Left cardiac atrium (tissue), 4 donors: Measurements from ENCODE around the gene MAP2K4. TPM values are rescaled to one million over a fixed set of nuclear protein-coding genes. Genes with fewer than 3 reads are reported as not detected.
"Not testable (repeated sequence)": the region's sequence is repeated elsewhere in the genome, so short reads cannot be mapped to it uniquely, and the experiment has no call there.

Experiments
- ATAC-seq, 2 donors: fragments of 200-7000 bp; cut with Tn5 transposase; one replicate each; pipeline ENCODE4 v1.9.1; 2020; ENCODE audit warnings: mild to moderate bottlenecking in 2 of 2, moderate library complexity in 2 of 2
- DNase-seq: peaks from one replicate; pipeline ENCODE4 v3.0.0-alpha.2; 2020
- intact Hi-C, 2 donors: fragments of 100-400 bp; cut with DNase I; formaldehyde crosslinking; loops; one replicate each; pipeline versions ENCODE4 v1.14.1 to v1.15.1; 2022 to 2023
- microRNA-seq, 2 donors: library from miRNA; unstranded; fragments of <30 nt; microRNA quantifications; one replicate each; pipeline ENCODE4 v1.2.0, GENCODE V29; 2020
- total RNA-seq, 2 donors: library from RNA; stranded (reverse); fragmentation: NEBNext Ultra II Directional; extraction: Animal tissue kit (Norgen Biotek cat#: 25700); gene quantifications; one replicate each; pipeline ENCODE4 v1.2.1, GENCODE V29; 2021
- donor health status: DM: no; HTN: yes; CAD: no.
- donor health status: DM: no; HTN: yes; CAD: no; lungs with severe emphysema.
- donor health status: DM: yes; HTN: yes; CAD: no.
- donor health status: Dilated cardiomyopathy.

The MAP2K4 gene
- total RNA-seq, 2 donors from 2014 or later = 31.3 to 31.5 TPM

DNA sequence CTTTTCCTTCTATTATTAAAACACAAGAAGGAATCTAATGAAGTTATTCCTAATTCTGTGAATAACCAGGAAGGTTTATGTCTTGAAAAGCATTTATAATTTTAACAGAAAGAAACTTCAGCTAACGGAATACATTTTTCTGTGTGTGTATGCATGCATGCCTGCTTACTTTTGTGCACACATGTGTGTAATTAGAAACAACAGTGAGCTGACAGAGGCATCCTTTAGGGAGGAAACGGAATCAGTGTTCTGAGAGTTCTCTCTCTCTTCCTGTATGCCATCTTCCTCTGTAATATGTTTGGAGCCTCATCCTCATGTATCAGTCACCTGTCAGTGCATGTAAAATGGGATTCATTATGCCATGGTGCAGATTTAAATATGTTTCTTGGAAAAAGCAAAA, 107.0 kb downstream of the MAP2K4 start:
- intact Hi-C loops = no loop called here
- ATAC-seq (no peak), DNase-seq (no peak)

DNA sequence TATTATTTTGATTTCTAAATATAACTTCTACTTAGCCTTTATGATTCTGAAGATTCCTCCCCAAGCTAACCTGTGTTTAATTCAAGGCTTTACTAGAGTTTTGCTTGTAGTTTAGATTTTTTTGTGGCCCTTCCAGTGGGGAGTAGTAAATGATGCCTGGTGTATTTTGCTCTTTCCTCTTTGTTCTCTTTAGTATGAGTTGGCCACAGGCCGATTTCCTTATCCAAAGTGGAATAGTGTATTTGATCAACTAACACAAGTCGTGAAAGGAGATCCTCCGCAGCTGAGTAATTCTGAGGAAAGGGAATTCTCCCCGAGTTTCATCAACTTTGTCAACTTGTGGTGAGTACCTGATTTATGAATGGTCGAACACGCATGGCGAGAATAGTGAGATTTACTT, 108.3 kb downstream of the MAP2K4 start:
- intact Hi-C loops = no loop called here
- DNase-seq (no peak), ATAC-seq (no peak)

DNA sequence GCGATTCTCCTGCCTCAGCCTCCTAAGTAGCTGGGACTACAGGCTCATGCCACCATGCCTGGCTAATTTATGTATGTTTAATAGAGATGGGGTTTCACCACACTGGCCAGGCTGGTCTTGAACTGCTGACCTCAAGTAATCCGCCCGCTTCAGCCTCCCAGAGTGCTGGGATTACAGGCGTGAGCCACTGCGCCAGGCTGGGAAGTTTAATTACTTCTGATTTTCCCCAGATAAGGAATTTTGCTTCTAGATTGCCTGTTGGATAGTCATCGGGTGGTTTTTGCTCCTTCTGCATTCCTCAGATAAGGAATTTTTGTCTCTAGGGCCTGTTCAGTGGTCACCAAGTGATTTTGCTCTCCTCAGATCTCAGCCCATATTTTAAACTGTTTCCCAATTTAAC, 112.5 kb downstream of the MAP2K4 start:
- DNase-seq (no peak), ATAC-seq (no peak)
- intact Hi-C loops = no loop called here

DNA sequence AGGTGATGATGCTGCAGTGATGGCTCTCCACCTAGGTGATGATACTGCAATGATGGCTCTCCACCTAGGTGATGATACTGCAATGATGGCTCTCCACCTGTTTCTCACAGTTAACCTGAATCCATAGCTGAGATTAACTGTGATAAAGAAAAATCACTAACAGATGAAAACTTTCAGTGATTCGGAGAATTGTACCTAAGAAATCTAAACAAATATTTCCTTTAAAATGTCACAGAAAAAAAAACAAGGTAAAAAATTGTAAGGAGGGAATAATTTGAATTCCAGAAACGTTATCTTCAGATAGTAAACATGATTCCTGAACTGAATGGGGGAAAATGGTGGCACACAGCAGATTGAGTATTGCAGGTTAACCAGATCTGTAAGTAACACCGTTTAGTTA, 113.4 kb downstream of the MAP2K4 start:
- DNase-seq (no peak), ATAC-seq (no peak)
- intact Hi-C loops = no loop called here

DNA sequence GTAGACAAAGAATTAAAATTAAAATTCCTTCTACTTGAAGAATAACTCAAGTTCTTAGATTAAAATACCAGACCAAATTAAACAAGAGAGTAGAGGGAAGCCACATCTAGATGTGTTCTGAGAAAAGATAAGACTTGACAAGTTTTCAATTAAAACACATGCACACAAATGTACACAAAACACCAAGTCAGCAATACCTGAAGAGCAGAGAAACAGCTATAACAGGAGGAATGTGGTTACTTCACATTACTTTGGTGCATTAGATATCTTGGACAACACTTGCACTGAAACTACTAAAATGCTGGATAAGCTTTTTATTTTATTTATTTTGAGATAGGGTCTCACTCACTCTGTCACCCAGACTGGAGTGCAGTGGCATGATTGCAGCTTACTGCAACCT, 113.9 kb downstream of the MAP2K4 start:
- DNase-seq (no peak), ATAC-seq (no peak)
- intact Hi-C loops = no loop called here

DNA sequence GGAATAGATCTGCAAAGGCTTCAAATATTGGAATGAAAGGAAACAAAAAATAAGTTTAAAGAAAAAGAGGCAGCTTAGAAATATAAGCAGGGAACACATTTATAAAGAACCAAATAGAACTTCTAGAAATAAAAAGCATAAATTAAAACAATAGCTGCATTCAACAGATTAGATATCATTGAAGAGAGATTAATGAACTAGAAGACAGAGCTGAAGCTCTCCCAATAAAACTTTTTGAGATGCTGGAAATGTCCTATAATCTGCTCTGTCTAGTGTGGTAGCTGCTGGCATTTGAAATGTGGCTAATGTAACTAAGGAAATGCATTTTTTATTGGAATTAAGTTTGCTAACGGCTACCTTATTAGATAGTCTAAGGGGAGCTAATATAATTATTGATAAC, 115.6 kb downstream of the MAP2K4 start:
- intact Hi-C loops = no loop called here
- ATAC-seq = no peak
- DNase-seq = no peak

DNA sequence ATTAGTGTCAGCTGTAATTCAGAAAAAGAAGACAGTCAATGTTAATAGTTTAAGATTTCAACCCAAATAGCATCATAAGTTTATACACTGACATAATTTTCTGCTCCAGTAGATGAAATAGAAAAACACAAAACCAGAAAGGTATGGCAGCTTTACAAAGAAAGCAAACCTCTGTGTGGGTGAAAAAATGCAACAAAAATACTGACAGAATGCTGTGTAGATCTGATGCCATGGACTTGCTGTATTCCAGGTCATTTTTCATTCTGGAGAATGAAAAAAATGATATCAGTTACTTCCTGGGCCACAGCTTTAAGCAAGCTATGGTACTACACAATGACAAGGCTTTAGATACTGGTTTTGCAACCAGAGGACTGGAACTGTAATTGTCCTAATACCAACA, 116.0 kb downstream of the MAP2K4 start:
- DNase-seq (no peak), ATAC-seq (no peak)
- intact Hi-C loops = no loop called here

DNA sequence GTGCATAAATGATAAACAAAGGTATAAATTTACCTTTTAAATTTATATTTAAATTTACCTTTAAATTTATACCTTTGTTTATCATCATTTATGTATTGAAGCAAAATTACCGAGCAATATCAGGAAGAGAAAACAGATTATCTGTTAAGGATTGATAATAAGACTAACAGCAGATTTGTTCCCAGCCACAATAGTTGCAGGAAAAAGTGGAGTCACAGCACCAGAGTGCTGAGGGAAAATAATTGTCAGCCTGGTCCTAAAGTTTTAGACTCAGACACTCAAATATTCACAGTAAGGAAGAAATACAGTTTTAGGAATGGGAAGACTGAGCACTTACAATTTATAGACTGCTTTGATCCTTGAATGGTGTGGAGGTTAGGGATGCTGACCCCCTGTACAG, 117.2 kb downstream of the MAP2K4 start:
- intact Hi-C loops = no loop called here
- DNase-seq = no peak
- ATAC-seq = no peak

DNA sequence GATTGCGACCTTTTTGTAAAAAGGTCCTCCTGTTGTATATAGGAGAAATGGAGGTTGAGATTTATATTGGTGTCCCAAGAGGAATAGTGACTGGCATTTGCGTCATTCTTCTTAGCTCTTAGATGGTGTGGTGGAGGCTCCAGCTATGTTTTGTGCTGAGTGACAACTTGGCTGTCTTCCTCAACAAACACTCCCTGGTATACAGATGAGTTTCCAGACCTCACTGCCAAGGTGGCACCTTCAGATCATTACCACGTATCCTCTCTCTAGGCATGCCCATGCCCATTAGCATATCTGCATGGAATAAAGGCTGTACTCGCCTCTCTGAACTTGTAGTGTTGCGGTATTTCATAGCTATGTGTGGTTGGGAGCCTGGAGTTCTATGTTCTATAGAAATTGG, 120.0 kb downstream of the MAP2K4 start:
- ATAC-seq = no peak

DNA sequence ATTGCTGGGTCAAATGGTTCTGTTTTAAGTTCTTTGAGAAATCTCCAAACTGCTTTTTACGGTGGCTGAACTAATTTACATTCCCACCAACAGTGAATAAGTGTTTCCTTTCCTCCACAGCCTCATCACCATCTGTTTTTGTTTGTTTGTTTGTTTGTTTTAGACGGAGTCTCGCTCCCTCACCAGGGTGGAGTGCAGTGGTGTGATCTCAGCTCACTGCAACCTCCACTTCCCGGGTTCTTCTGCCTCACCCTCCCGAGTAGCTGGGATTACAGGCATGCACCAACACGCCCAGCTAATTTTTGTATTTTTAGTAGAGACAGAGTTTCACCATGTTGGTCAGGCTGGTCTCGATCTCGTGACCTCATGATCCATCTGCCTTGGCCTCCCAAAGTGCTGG, 141.5 kb downstream of the MAP2K4 start:
- ATAC-seq, DNase-seq, intact Hi-C loops: not testable (repeated sequence)

More for the DNA sequence above, 120.0 kb downstream of the MAP2K4 start:
- intact Hi-C loops = no loop called here
- no peak for DNase-seq

DNA sequence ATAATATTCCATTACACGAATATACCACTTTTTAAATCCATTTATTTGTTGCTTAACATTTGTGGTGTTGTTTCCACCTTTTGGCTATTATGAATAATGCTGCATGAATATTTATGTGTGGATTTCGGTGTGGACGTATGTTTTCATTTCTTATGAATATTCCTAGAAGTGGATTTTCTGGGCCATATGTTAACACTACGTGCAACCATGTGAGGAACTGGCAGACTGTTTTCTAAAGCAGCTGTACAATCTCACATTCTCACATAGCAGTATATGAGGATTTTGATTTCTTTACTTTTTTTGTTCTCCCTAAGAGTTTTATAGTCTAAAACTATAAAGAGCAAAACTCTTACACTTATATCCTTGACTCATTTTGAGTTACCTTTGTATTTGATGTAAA, 143.4 kb downstream of the MAP2K4 start:
- DNase-seq = no peak
- intact Hi-C loops = no loop called here
- no peak for ATAC-seq

DNA sequence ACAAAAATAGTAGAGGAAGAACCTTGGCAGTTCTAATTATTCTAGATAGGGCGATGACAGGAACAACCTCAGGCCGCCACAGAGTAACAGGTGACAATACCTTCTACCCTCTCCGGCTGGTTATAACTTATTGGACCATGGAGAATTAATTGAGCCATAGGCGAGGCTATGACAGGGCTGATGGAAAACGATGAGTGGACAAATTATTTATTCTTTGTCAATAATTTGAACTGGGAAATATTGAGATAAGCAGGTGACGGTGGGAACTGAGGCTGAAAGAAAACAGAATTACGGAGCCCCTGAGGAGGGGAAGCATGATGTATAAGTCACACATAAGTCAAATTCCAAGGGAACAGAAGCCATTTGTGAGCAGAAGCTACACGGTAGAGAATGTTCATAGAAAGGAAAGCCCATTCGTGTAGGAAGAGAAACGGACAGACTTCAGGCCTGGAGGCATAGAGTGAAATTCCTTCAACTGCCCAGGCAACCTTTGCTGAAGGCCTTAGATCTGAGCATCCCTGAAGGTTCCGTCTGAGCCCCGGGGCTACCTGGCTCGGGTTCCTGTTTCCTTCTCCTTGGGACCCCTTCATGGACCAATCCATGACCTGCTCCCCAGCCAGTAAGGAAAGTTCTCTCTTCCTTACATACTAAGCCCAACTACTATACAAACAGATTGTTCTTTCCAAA, 158.1 kb downstream of the MAP2K4 start:
- intact Hi-C loops = no loop called here
- DNase-seq = no peak
- no peak for ATAC-seq

DNA sequence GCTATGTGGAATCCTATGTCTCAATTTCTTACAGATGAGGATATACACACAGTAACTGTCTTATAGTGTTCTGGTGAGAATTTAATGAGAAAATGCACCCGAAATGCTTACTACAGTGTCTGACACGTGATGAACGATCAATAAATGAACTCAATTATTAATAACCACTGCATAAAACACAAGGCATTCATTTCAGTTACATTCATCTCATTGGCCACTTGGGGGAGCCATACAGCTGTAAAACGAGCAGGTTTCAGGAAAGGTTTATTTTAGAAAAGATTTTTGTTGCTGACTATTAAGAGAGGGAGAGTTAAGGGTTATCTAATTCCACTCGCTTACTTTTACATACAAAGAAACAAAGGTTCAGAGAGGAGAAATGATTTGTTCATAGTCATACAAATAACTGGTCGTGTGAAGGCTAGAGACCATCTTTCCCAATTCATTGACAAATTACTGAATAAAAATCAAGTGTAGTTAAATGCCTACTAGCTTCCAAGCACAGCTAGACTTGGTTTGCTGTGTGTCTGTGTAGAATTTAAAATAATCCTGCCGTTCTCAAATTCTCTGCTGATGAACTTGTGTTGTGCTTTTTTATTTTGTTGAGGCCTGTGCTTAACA, 160.1 kb downstream of the MAP2K4 start:
- ATAC-seq = peak; percentile 72 to 74

DNA sequence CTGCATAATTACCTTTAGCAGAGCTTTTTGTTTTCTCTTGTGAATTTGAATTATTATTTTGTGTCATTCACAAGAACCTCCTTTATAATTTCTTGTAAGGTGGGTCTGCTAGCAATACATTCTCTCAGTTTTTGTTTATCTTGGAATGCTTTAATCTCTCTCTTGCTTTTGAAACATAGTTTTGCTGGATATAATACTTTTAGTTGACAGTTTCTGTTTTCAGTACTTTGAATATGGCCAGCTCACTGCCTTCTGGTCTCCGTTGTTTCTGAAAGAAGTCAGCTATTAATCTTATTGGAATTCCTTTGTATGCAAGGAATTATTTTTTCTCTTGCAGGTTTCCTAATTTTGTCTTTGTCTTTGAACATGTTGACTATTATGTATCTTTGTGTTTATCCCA, 167.0 kb downstream of the MAP2K4 start:
- intact Hi-C loops = loop anchor here in 1 of 2 donors (10.0 kb wide), 1 partner anchor 817 kb away; no protein-coding TSS in a partner anchor
- DNase-seq (no peak), ATAC-seq (no peak)

More for the DNA sequence above, 160.1 kb downstream of the MAP2K4 start:
- no peak for DNase-seq
- intact Hi-C loops = loop anchor here (2.0 to 10.0 kb wide), 3 partner anchors 486 to 824 kb away; no protein-coding TSS in a partner anchor

DNA sequence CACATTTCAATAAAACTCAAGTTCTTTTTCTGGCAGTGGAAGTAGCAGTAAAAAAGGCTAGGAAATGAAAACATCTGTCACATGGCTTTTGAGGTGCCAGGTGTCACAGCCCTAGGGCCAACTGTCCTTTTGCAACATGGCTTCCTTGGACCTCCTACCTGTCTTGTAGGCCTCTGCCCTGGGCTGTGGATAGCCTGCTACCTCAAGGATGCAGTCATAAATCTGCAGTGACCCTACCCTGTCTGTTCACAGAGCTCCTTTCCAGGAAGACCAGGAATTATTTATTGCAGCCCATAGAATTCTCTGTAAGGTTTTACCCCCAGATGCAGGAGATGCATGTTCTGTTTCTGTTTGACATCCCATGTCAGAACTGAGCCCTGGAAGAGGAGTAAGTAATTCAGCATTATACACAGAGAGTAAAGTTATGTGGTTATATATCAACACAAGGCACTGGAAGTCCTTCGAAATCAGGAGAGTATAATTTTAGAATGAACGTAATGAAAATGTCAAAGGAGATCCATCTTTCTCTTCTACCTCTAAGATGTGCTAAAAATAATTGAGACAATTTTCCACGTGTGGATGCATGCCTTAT, 172.6 kb downstream of the MAP2K4 start:
- intact Hi-C loops = no loop called here
- ATAC-seq = no peak
- no peak for DNase-seq

Small RNA genes within 50 kb of the gene (microRNA-seq; reads per million reads assigned to microRNA genes)
- gene MIR744 = 470 to 506 reads per million in 2 donors

Other genes with a start within 250 kb of the MAP2K4 start
- gene ZNF18, start 23.4 kb upstream of the MAP2K4 start, total RNA-seq = 1 to 10 TPM; 3.8 to 5.4 TPM